Measurements from ENCODE around the gene PRAMEF15.
"Not testable (repeated sequence)": the region's sequence is repeated elsewhere in the genome, so short reads cannot be mapped to it uniquely, and the experiment has no call there.

DNA sequence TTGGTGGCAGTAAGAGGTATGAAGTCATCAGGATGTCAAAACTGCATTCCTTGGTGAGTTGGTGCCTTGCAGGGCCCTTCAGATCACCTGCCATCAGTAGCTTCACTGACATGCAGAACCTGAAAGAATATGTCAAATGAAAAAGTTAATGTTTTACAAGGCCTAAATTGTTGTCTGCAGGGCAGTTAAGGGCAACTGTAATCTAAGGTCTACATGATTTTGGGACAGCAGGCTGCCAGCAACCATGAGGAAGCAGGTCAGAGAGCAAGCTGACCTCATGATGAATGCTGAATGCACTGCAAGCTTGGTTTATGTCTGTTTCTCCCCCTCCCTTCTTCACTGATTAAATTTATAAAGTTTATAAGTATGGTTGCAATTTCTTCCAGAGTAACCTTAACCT is 13.2 kb upstream of the PRAMEF15 start:
- TF ChIP-seq EZH2phosphoT487 (conservative IDR thresholded peaks at IDR 0.05; ENCODE audit: low read length), result not testable (repeated sequence)
- TF ChIP-seq, protein P1, sequence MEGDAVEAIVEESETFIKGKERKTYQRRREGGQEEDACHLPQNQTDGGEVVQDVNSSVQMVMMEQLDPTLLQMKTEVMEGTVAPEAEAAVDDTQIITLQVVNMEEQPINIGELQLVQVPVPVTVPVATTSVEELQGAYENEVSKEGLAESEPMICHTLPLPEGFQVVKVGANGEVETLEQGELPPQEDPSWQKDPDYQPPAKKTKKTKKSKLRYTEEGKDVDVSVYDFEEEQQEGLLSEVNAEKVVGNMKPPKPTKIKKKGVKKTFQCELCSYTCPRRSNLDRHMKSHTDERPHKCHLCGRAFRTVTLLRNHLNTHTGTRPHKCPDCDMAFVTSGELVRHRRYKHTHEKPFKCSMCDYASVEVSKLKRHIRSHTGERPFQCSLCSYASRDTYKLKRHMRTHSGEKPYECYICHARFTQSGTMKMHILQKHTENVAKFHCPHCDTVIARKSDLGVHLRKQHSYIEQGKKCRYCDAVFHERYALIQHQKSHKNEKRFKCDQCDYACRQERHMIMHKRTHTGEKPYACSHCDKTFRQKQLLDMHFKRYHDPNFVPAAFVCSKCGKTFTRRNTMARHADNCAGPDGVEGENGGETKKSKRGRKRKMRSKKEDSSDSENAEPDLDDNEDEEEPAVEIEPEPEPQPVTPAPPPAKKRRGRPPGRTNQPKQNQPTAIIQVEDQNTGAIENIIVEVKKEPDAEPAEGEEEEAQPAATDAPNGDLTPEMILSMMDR (IDR thresholded peaks at IDR 0.05; ENCODE audit: insufficient read depth, low read length, poor library complexity, severe bottlenecking), result not testable (repeated sequence)
